Keratinocyte (primary cell): ENCODE data around the gene ACBD7.

Experiments
- CTCF ChIP-seq, 3 experiments: IDR thresholded peaks in 1 of 3; conservative IDR thresholded peaks in 1 of 3; optimal IDR thresholded peaks in 1 of 3; 2 replicates in 2 of 3; 3 replicates in 1 of 3; pipeline versions ENCODE3 to v1.5.1; 2011; ENCODE audit warnings: low read length in 3 of 3, mild to moderate bottlenecking in 3 of 3, moderate library complexity in 2 of 3, control low read depth in 1 of 3, inconsistent platforms in 1 of 3; ENCODE audit not compliant: insufficient read depth in 2 of 3; ENCODE audit errors: extremely low read depth in 1 of 3
- EZH2 ChIP-seq: IDR thresholded peaks from one replicate; pipeline ENCODE4 v1.6.1; 2012; ENCODE audit warnings: inconsistent platforms, mild to moderate bottlenecking, low read length, moderate library complexity

GRCh38 chr10:15124190-15124589 lies 35.6 kb upstream of the ACBD7 start:
- TF ChIP-seq CTCF (optimal IDR thresholded peaks at IDR 0.05 in 1 of 3, IDR thresholded peaks at IDR 0.05 in 1 of 3, conservative IDR thresholded peaks at IDR 0.05 in 1 of 3; ENCODE audit: extremely low read depth in 1 of 3, insufficient read depth in 2 of 3, low read length in 3 of 3): no peak
- TF ChIP-seq EZH2: no peak
